ENCODE measurements around the gene SSBP4.

The SSBP4 gene

DNA sequence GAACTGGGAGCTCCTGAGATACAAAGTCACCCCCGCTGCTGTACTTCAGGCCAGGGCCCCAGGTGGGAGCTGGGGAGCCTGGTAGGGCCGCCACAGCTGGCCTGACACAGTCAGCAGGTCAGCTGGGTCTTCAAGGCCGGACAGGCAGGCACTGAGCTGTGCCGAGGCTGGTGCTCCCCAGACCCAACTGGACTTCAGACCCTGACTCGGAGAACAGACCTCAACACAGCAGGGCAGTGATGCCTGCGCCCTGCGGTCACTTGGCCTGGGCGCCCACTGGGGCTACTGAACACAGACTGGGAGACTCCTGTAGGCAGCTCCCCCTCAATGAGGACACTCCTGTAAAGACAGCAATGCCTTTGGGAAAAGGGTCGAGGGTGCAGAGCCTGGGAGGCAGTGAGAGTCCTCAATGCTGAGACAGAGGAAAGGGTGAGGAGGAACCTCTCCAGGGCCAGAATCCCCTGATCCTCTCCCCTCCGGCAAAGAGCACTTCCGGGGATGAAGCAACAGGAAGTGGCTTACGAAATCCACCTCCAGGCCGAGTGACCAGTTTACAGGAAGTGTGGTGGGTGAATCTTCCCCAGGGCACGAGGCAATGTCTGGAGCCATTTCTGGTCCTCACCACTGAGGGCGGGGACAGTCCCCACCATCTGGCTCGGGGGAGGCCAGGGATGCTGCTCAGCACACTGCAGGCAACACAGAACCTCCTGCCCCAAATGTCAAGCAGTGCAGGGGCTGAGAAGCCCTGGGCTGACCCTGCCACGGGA is 59.5 kb downstream of the SSBP4 start:
- no peaks in the 10 kb centered on the region for H3K27me3 Mint-ChIP-seq
- peaks cover 91% of the 10 kb centered on the region for H3K4me1 Mint-ChIP-seq
- peak overlapping the region; percentile 91 for H3K27ac Mint-ChIP-seq
- DNase-seq, result peak; percentile 87
- H3K4me3 Mint-ChIP-seq, result peak overlapping the region; percentile 73
- ATAC-seq, result peak; percentile 92
- H3K36me3 Mint-ChIP-seq (ENCODE audit: low read depth), result peaks cover 12% of the 10 kb centered on the region
- H3K9me3 Mint-ChIP-seq, result no peaks in the 10 kb centered on the region

DNA sequence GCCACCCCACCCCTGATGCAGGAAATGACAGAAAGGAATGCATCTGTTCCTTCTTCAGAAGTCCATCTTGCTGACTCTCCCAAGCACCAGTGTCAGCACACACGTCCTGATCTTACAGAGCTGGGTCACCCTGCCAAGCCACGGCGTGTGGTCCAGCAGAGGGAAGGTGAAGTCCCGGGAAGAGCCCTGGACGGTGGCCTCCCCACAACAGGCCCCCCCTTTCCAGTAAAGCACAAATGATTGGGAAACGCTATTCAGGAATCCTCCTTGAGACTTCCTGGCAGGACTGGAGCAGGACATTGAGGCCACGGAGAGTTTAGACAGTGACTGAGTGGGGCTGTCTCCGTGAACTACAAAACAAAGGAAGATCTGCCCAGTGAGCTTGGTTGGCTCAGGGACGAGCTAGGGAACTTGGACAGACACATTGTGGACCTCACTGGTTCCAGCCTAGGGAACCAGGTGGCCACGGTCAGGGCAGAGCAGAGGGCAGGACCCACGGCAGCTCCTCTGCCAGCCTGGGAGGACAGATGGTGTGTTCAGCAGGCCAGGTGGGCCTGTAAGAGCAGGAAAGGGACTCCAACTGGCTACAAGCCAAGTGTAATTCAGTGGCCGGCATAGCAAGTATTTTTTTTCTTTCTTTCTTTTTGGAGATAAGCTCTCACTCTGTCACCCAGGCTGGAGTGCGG is 61.0 kb downstream of the SSBP4 start:
- peaks cover 87% of the 10 kb centered on the region for H3K4me1 Mint-ChIP-seq
- H3K4me3 Mint-ChIP-seq, result no peak overlapping the region
- no peak for DNase-seq

DNA sequence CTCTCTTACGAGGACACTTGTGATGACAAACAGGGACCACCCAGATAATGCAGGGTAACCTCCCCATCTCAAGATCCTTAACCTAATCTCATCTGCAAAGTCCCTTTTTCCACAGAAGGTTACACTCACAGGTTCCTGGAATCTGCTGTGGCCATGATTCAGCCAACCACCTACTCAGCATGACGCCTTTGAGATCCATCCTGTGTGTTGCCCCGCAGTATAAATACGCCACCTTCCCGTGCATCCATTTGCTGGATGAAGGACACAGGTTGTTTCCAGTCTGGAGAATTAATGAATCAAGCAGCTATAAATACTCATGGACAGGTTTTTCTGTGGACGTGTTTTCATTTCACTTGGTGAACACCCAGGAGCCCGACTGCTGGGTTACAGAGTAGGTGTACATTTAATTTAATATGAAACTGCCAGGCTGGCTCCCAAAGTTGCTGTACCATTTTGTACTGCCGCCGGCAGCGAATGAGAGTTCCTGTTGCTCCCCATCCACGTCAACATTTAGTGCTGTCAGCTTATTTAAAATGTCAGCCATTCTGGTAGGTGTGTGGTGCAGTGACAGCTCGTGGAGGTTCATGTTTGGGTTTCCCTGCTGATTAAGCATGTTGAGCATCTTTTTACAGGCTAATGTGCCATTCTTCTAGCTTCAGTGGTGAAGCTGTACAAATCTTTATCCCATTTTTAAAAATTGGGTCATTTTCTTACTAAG is 62.5 kb downstream of the SSBP4 start:
- Mint-ChIP-seq H3K4me3 (peak overlapping the region; percentile 37), H3K27ac (peak overlapping the region; percentile 69), H3K36me3 (ENCODE audit: low read depth) (peaks cover 10% of the 10 kb centered on the region), H3K9me3 (no peaks in the 10 kb centered on the region), H3K27me3 (no peaks in the 10 kb centered on the region), H3K4me1 (peaks cover 87% of the 10 kb centered on the region)
- ATAC-seq (peak; percentile 39), DNase-seq (no peak)

More for the DNA sequence above, 61.0 kb downstream of the SSBP4 start:
- H3K36me3 Mint-ChIP-seq (ENCODE audit: low read depth), result peaks cover 12% of the 10 kb centered on the region
- H3K27me3 Mint-ChIP-seq, result no peaks in the 10 kb centered on the region
- H3K9me3 Mint-ChIP-seq, result no peaks in the 10 kb centered on the region
- ATAC-seq, result no peak
- peak overlapping the region; percentile 91 for H3K27ac Mint-ChIP-seq

DNA sequence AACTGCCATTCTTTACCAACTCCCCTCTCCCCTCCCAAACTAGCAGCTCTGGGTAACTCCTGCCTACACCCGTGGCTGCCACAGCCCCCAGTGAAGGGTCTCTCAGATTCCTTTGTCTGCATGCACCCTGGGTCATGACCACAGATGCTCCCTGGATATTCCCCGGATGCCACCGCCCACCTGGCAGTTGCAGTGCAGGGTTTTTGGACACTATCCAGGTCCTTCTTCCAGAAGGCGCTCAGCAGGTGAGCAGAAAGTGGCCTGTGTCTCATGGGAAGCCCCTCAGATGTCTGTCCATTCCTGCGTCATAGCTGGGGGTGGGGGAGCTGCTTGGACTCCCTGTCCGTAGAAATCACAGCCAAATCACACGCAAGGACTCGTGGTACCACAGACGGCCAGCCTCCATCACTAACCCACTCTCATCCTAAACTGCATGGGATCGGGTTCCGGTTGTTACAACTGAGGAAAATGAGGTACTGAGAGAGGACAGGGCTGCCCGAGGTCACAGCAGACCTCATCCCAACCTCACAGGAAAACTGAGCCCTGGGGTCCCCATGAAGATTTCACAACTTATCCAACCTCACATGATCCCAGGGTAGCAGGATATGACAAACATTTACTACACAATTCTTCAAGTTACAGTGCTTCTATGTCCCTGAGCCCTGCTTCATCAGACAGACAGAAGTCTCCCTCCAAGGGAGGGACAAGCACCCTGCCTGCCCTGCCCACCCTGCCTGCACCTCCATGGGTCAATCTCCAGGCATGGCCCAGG is 64.1 kb downstream of the SSBP4 start:
- Mint-ChIP-seq H3K36me3 (ENCODE audit: low read depth) (peaks cover 5% of the 10 kb centered on the region), H3K9me3 (no peaks in the 10 kb centered on the region), H3K4me1 (peaks cover 85% of the 10 kb centered on the region), H3K27me3 (no peaks in the 10 kb centered on the region), H3K27ac (peak overlapping the region; percentile 57), H3K4me3 (no peak overlapping the region)
- no peak for ATAC-seq
- DNase-seq, result no peak
